ENCODE measurements around the gene AOPEP. TPM values are rescaled to one million over a fixed set of nuclear protein-coding genes. Genes with fewer than 3 reads are reported as not detected.

The AOPEP gene
- polyA plus RNA-seq, 1 donor from 2014 or later: 10.0 TPM

DNA sequence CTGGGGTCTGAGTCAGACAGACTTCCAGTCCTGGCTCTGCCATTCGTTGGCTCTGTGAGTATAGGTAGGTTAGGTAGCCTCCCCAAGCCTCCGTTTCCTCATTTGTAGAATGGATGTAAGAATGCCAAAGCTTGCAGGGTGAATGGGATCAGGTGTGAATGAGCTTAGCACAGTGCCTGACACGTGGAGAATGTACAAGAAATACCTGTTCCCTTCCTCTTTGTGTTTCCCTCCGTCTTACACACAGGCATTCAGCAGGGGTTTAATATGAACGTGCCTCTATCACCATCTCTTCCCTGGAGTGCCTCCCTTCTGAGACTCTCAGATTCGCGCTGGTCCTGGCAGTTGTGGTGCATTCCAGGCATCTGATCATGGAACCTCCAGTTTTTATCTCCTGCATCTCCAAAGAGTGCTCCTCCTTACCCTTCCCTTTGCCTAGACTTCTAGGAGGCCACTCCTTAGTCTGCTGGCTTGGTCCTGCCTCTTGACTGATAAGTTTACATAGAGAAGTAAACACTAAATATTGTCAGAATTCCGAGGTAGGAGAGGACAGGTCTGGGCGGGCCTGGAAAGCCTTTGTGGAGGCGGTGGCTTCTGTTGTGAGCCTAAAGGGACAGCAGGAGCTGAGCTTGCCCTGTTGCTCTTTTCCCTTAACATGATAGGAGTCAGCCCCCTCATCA lies 199.4 kb downstream of the AOPEP start:
- H3K9me3 ChIP-seq (ENCODE audit: low read length): no peaks in the 10 kb centered on the region
- no peaks in the 10 kb centered on the region for H3K79me2 ChIP-seq (replicated peaks; ENCODE audit: insufficient read depth, low read length)
- no peak overlapping the region for H3K4me3 ChIP-seq (ENCODE audit: low read length)
- no peaks in the 10 kb centered on the region for H3K36me3 ChIP-seq (ENCODE audit: insufficient read depth, low read length)
- H3K27me3 ChIP-seq (ENCODE audit: insufficient read depth, low read depth, low read length): no peaks in the 10 kb centered on the region
- H3F3A ChIP-seq (ENCODE audit: insufficient read depth, low read length, poor library complexity, severe bottlenecking): no peaks in the 10 kb centered on the region
- no peak overlapping the region for H2AFZ ChIP-seq (ENCODE audit: low read depth, low read length)
- H3K9me2 ChIP-seq (ENCODE audit: insufficient read depth, low read length): no peaks in the 10 kb centered on the region
- H4K20me1 ChIP-seq (ENCODE audit: insufficient read depth): no peaks in the 10 kb centered on the region
- no peak overlapping the region for H3K9ac ChIP-seq (ENCODE audit: low read length)
- no peak for TF ChIP-seq POLR2AphosphoS5 (IDR thresholded peaks at IDR 0.05)
- no peak for TF ChIP-seq TAF1 (IDR thresholded peaks at IDR 0.05; ENCODE audit: low read depth)
- TF ChIP-seq EZH2 (IDR thresholded peaks at IDR 0.05; ENCODE audit: borderline replicate concordance, insufficient read depth, low read length, poor library complexity, severe bottlenecking): no peak
- TF ChIP-seq, protein P1, sequence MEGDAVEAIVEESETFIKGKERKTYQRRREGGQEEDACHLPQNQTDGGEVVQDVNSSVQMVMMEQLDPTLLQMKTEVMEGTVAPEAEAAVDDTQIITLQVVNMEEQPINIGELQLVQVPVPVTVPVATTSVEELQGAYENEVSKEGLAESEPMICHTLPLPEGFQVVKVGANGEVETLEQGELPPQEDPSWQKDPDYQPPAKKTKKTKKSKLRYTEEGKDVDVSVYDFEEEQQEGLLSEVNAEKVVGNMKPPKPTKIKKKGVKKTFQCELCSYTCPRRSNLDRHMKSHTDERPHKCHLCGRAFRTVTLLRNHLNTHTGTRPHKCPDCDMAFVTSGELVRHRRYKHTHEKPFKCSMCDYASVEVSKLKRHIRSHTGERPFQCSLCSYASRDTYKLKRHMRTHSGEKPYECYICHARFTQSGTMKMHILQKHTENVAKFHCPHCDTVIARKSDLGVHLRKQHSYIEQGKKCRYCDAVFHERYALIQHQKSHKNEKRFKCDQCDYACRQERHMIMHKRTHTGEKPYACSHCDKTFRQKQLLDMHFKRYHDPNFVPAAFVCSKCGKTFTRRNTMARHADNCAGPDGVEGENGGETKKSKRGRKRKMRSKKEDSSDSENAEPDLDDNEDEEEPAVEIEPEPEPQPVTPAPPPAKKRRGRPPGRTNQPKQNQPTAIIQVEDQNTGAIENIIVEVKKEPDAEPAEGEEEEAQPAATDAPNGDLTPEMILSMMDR (IDR thresholded peaks at IDR 0.05; ENCODE audit: poor library complexity, severe bottlenecking): no peak
- no peak for TF ChIP-seq SMC3 (conservative IDR thresholded peaks at IDR 0.05; ENCODE audit: poor library complexity)
- no peak for TF ChIP-seq MXI1 (conservative IDR thresholded peaks at IDR 0.05; ENCODE audit: poor library complexity, severe bottlenecking)
- TF ChIP-seq, protein P2, sequence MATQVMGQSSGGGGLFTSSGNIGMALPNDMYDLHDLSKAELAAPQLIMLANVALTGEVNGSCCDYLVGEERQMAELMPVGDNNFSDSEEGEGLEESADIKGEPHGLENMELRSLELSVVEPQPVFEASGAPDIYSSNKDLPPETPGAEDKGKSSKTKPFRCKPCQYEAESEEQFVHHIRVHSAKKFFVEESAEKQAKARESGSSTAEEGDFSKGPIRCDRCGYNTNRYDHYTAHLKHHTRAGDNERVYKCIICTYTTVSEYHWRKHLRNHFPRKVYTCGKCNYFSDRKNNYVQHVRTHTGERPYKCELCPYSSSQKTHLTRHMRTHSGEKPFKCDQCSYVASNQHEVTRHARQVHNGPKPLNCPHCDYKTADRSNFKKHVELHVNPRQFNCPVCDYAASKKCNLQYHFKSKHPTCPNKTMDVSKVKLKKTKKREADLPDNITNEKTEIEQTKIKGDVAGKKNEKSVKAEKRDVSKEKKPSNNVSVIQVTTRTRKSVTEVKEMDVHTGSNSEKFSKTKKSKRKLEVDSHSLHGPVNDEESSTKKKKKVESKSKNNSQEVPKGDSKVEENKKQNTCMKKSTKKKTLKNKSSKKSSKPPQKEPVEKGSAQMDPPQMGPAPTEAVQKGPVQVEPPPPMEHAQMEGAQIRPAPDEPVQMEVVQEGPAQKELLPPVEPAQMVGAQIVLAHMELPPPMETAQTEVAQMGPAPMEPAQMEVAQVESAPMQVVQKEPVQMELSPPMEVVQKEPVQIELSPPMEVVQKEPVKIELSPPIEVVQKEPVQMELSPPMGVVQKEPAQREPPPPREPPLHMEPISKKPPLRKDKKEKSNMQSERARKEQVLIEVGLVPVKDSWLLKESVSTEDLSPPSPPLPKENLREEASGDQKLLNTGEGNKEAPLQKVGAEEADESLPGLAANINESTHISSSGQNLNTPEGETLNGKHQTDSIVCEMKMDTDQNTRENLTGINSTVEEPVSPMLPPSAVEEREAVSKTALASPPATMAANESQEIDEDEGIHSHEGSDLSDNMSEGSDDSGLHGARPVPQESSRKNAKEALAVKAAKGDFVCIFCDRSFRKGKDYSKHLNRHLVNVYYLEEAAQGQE (IDR thresholded peaks at IDR 0.05; ENCODE audit: borderline replicate concordance): no peak
- TF ChIP-seq EP300 (conservative IDR thresholded peaks at IDR 0.05; ENCODE audit: poor library complexity, severe bottlenecking): no peak
- TF ChIP-seq RAD21 (conservative IDR thresholded peaks at IDR 0.05): no peak
- H3K27ac ChIP-seq (ENCODE audit: low read length): no peak overlapping the region
- H3K4me2 ChIP-seq (ENCODE audit: low read length): no peak overlapping the region

DNA sequence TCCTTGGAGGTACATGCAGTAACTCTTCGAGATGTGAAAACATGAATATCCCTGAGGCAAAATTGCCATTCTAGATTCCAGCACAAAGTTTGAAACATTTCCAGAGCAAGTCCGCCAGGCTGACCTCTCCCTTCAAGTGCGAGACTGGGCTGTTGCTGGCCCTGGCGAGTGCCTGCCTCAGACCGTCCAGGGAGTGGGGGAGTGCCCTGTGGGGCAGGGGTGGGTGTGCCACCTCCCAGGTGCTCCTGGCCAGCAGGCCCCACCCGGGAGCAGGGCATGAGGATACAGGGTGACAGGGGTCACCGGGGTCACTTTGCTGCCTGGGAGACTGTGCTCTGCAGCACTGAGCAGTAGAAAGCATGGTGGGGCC lies 199.9 kb downstream of the AOPEP start:
- H3K4me3 ChIP-seq (ENCODE audit: low read length): no peak overlapping the region
- no peaks in the 10 kb centered on the region for H3F3A ChIP-seq (ENCODE audit: insufficient read depth, low read length, poor library complexity, severe bottlenecking)
- no peak overlapping the region for H2AFZ ChIP-seq (ENCODE audit: low read depth, low read length)
- no peaks in the 10 kb centered on the region for H3K36me3 ChIP-seq (ENCODE audit: insufficient read depth, low read length)
- no peaks in the 10 kb centered on the region for H3K9me2 ChIP-seq (ENCODE audit: insufficient read depth, low read length)
- no peak for TF ChIP-seq EP300 (conservative IDR thresholded peaks at IDR 0.05; ENCODE audit: poor library complexity, severe bottlenecking)
- H4K20me1 ChIP-seq (ENCODE audit: insufficient read depth): no peaks in the 10 kb centered on the region
- H3K4me2 ChIP-seq (ENCODE audit: low read length): no peak overlapping the region
- no peaks in the 10 kb centered on the region for H3K27me3 ChIP-seq (ENCODE audit: insufficient read depth, low read depth, low read length)
- no peaks in the 10 kb centered on the region for H3K9me3 ChIP-seq (ENCODE audit: low read length)
- H3K9ac ChIP-seq (ENCODE audit: low read length): no peak overlapping the region
- no peaks in the 10 kb centered on the region for H3K79me2 ChIP-seq (replicated peaks; ENCODE audit: insufficient read depth, low read length)
- H3K27ac ChIP-seq (ENCODE audit: low read length): no peak overlapping the region
